ENCODE data around the gene AFF3. TPM values are rescaled to one million over a fixed set of nuclear protein-coding genes. Genes with fewer than 3 reads are reported as not detected.
A peak's percentile ranks its signal among the peaks of the same experiment; 100 is the strongest.

AFF3 gene
- total RNA-seq, 2 donors from 2014 or later: 9.9 to 20.1 TPM

DNA sequence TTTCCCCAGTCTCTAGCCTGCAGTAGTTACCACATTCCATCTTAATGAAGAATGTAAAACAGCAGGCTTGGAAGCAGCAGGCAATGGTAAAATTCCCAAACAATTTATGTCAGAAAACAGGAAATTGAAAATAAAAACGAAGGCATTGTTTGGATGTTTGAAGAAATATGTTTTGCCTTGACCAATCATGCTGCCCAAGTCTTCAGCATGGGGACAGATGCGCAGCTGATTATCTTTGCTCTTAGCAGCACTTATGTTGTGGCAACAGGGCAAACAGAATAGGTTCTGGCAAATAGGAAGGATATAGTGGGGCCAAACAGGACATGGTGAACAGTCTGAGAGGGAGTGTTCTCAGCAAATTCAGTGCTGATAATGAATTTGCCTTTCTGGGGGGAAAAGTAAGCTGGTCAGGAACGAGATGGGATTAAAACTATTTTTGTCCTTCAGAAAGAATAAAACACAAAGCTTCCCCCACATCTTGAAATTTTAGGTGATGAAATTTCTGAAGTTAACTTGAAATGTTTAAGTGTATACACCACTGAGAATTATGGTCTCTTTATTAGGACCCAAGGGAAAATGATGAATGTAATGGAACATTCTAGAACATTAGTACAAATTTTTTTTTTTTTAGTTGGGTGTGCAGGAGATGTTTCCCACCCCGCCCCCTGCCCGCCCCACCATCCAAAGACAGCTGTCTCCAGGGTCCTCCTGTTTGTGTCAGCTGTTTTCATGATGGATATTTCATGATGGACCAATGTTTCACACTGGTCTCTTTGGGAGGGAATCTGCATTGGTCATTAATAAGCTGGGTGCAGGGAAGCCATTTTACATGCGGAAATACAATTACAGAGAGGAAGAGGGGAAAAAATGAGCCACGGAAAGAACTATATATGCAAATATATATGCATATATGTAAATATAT lies 413.0 kb downstream of the AFF3 start:
- ATAC-seq (ENCODE audit: insufficient number of reproducible peaks, low FRiP score, low read depth): no peak
- DNase-seq (ENCODE audit: low spot score): no peak
- H3K4me1 ChIP-seq (ENCODE audit: control insufficient read depth in 1 of 2, low read depth in 2 of 2): no peaks in the 10 kb centered on the region
- H3K27ac ChIP-seq: no peak overlapping the region
- H3K4me3 ChIP-seq: no peak overlapping the region
- no peaks in the 10 kb centered on the region for H3K36me3 ChIP-seq
- no peaks in the 10 kb centered on the region for H3K9me3 ChIP-seq
- H3K27me3 ChIP-seq (replicated peaks; ENCODE audit: insufficient read depth): no peaks in the 10 kb centered on the region
- TF ChIP-seq, protein P1, sequence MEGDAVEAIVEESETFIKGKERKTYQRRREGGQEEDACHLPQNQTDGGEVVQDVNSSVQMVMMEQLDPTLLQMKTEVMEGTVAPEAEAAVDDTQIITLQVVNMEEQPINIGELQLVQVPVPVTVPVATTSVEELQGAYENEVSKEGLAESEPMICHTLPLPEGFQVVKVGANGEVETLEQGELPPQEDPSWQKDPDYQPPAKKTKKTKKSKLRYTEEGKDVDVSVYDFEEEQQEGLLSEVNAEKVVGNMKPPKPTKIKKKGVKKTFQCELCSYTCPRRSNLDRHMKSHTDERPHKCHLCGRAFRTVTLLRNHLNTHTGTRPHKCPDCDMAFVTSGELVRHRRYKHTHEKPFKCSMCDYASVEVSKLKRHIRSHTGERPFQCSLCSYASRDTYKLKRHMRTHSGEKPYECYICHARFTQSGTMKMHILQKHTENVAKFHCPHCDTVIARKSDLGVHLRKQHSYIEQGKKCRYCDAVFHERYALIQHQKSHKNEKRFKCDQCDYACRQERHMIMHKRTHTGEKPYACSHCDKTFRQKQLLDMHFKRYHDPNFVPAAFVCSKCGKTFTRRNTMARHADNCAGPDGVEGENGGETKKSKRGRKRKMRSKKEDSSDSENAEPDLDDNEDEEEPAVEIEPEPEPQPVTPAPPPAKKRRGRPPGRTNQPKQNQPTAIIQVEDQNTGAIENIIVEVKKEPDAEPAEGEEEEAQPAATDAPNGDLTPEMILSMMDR (IDR thresholded peaks at IDR 0.05): no peak

DNA sequence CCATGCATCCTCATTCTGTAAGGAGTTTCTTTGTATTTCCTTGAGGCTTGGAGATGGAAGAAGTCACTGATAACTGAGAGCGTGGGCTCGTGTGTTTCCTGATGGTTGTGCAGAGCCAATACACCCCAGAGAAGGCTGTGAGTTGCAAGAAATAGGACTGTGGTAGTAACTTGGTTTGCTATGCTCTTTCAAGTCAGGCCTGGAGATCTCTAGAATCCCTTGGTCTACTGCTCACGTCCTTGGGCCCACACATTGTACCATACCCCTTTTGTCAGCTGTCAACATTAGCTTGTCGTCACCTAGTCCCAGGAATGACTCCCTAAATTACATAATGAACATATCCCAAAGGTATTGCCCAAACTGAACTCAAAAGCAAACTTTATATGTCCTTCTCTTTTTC lies 414.2 kb downstream of the AFF3 start:
- no peaks in the 10 kb centered on the region for H3K4me1 ChIP-seq (ENCODE audit: control insufficient read depth in 1 of 2, low read depth in 2 of 2)
- ATAC-seq (ENCODE audit: insufficient number of reproducible peaks, low FRiP score, low read depth): no peak

DNA sequence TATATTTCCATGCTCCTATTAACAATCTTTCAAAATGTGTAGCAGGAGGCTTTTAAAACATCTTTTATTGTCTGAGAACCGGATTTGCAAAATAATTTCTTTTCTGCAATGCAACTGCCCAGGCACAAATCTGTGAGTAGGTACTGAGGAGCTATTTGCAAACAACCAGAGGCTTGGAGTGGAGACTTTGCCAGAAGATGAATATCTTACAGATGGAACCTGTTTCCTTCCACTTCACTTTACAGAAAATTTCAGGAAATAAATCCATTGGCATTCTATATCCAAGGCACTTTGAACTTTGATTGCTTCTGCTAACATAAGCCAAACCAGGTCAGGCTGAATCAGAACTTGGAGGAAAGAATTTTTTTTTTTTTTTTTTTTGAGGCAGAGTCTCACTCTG lies 415.2 kb downstream of the AFF3 start:
- Histone ChIP-seq H3K27ac (no peak overlapping the region), H3K27me3 (replicated peaks; ENCODE audit: insufficient read depth) (no peaks in the 10 kb centered on the region), H3K4me3 (no peak overlapping the region), H3K4me1 (ENCODE audit: control insufficient read depth in 1 of 2, low read depth in 2 of 2) (no peaks in the 10 kb centered on the region), H3K36me3 (no peaks in the 10 kb centered on the region), H3K9me3 (peaks cover 3% of the 10 kb centered on the region)
- TF ChIP-seq, protein P1 (IDR thresholded peaks at IDR 0.05): no peak
- DNase-seq (ENCODE audit: low spot score) (no peak), ATAC-seq (ENCODE audit: insufficient number of reproducible peaks, low FRiP score, low read depth) (no peak)

More for the DNA sequence above, 414.2 kb downstream of the AFF3 start:
- Histone ChIP-seq H3K27me3 (replicated peaks; ENCODE audit: insufficient read depth) (no peaks in the 10 kb centered on the region), H3K36me3 (no peaks in the 10 kb centered on the region), H3K27ac (no peak overlapping the region), H3K9me3 (no peaks in the 10 kb centered on the region), H3K4me3 (no peak overlapping the region)
- DNase-seq (ENCODE audit: low spot score): no peak
- TF ChIP-seq, protein P1 (IDR thresholded peaks at IDR 0.05): no peak

DNA sequence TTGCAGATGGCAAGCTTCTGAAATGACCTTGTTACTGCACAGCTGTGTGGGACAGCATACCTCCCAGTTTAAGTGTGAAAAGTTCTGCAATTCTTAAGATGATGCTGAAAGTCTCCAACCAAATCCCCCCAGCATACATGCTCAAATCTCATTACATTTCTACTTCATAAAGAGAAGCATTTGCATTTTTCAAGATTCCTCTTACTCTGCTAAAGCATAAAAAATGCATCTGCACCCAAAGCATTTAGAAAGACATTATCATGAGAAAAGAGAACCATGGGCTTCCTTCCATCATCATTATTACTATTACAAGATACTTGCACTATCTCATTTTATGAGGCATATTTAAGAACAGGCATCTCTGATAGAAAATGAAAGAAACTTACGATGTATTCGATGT lies 415.7 kb downstream of the AFF3 start:
- no peak overlapping the region for H3K4me3 ChIP-seq
- H3K27me3 ChIP-seq (replicated peaks; ENCODE audit: insufficient read depth): no peaks in the 10 kb centered on the region
- H3K36me3 ChIP-seq: no peaks in the 10 kb centered on the region
- DNase-seq (ENCODE audit: low spot score) (no peak), ATAC-seq (ENCODE audit: insufficient number of reproducible peaks, low FRiP score, low read depth) (no peak)
- H3K4me1 ChIP-seq (ENCODE audit: control insufficient read depth in 1 of 2, low read depth in 2 of 2): no peaks in the 10 kb centered on the region
- peaks cover 6% of the 10 kb centered on the region for H3K9me3 ChIP-seq
- TF ChIP-seq, protein P1 (IDR thresholded peaks at IDR 0.05): no peak
- no peak overlapping the region for H3K27ac ChIP-seq

DNA sequence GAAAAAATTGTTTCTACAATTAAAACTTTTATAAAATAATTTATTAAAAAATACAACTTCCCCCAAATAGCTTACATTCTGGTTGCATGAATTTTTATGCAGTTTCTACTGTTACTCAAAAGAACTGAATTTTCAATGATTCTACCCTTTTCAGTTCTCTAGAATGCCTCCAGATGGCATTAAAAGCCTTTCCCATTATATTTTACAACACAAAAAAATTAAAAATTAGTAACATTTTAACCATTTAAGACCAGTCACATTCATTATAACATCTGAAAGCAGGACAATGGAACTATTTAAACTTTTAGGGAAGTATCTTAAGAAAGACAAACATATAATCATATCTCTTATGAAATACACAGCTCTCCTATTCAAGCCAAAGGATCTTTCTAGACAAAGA lies 416.6 kb downstream of the AFF3 start:
- peaks cover 6% of the 10 kb centered on the region for H3K9me3 ChIP-seq
- DNase-seq (ENCODE audit: low spot score): no peak
- no peak overlapping the region for H3K27ac ChIP-seq
- H3K36me3 ChIP-seq: no peaks in the 10 kb centered on the region
- TF ChIP-seq, protein P1 (IDR thresholded peaks at IDR 0.05): peak; percentile 13
- ATAC-seq (ENCODE audit: insufficient number of reproducible peaks, low FRiP score, low read depth): no peak
- H3K27me3 ChIP-seq (replicated peaks; ENCODE audit: insufficient read depth): no peaks in the 10 kb centered on the region
- H3K4me3 ChIP-seq: no peak overlapping the region
- no peaks in the 10 kb centered on the region for H3K4me1 ChIP-seq (ENCODE audit: control insufficient read depth in 1 of 2, low read depth in 2 of 2)
